Endothelial cell (in vitro differentiated cells): Measurements from ENCODE around the gene CAMTA1. TPM values are rescaled to one million over a fixed set of nuclear protein-coding genes. Genes with fewer than 3 reads are reported as not detected.
"Not testable (repeated sequence)": the region's sequence is repeated elsewhere in the genome, so short reads cannot be mapped to it uniquely, and the experiment has no call there.

ENCODE experiments used
- DNase-seq: peaks from one replicate; pipeline ENCODE4 v3.0.0; 2021; ENCODE audit warnings: low spot score
- H3K27ac Mint-ChIP-seq: one replicate; pipeline ENCODE4 v1.8.0; 2021; ENCODE audit warnings: mixed read lengths, inconsistent platforms; ENCODE audit not compliant: unreplicated experiment
- H3K27me3 Mint-ChIP-seq: one replicate; pipeline ENCODE4 v1.8.0; 2021; ENCODE audit warnings: mild to moderate bottlenecking, moderate library complexity, mixed read lengths, inconsistent platforms; ENCODE audit not compliant: unreplicated experiment
- H3K36me3 Mint-ChIP-seq: one replicate; pipeline ENCODE4 v1.8.0; 2021; ENCODE audit warnings: mild to moderate bottlenecking, low read depth, mixed read lengths, inconsistent platforms; ENCODE audit not compliant: unreplicated experiment
- H3K4me1 Mint-ChIP-seq: one replicate; pipeline ENCODE4 v1.8.0; 2021; ENCODE audit warnings: mild to moderate bottlenecking, mixed read lengths, inconsistent platforms; ENCODE audit not compliant: unreplicated experiment
- H3K4me3 Mint-ChIP-seq: one replicate; pipeline ENCODE4 v1.8.0; 2021; ENCODE audit warnings: mild to moderate bottlenecking, mixed read lengths, inconsistent platforms; ENCODE audit not compliant: unreplicated experiment
- H3K9me3 Mint-ChIP-seq: one replicate; pipeline ENCODE4 v1.8.0; 2021; ENCODE audit warnings: mixed read lengths, inconsistent platforms; ENCODE audit not compliant: unreplicated experiment
- total RNA-seq: library from RNA; stranded (reverse); fragmentation: NEBNext Ultra II Directional; extraction: Animal tissue kit (Norgen Biotek cat#: 25700); gene quantifications from one replicate; pipeline ENCODE4 v1.2.1, GENCODE V29; 2021; ENCODE audit not compliant: unreplicated experiment
- TF ChIP-seq, protein P1 (sequence below): fragments of 200-600 bp; sonication (generic); IDR thresholded peaks from one replicate; pipeline ENCODE4 v1.5.0; 2021; ENCODE audit warnings: antibody characterized with exemption; ENCODE audit not compliant: unreplicated experiment

The CAMTA1 gene
- total RNA-seq, 1 donor from 2014 or later: 87.3 TPM

DNA sequence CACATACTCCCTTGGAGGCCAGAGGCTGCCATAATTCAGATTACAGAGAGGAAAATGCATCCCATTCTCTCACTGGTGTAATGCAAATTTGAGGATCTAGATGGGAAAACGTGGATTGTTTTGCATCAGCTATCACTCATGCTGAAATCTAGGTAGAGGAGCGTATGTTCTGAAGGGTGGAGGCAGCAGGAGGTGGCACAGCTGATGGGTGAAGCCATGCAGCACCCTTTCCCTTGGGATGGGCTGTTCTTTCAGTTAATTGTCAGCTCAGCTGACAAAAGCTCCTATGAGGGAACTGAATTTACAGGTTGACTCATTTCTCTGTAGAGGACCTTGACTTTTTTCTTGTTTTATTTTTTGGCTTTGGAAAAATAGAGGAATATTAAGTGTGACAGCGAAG lies 41.8 kb downstream of the CAMTA1 start:
- no peaks in the 10 kb centered on the region for H3K9me3 Mint-ChIP-seq
- DNase-seq: no peak
- no peaks in the 10 kb centered on the region for H3K4me1 Mint-ChIP-seq
- H3K36me3 Mint-ChIP-seq: peaks cover 7% of the 10 kb centered on the region
- TF ChIP-seq, protein P1, sequence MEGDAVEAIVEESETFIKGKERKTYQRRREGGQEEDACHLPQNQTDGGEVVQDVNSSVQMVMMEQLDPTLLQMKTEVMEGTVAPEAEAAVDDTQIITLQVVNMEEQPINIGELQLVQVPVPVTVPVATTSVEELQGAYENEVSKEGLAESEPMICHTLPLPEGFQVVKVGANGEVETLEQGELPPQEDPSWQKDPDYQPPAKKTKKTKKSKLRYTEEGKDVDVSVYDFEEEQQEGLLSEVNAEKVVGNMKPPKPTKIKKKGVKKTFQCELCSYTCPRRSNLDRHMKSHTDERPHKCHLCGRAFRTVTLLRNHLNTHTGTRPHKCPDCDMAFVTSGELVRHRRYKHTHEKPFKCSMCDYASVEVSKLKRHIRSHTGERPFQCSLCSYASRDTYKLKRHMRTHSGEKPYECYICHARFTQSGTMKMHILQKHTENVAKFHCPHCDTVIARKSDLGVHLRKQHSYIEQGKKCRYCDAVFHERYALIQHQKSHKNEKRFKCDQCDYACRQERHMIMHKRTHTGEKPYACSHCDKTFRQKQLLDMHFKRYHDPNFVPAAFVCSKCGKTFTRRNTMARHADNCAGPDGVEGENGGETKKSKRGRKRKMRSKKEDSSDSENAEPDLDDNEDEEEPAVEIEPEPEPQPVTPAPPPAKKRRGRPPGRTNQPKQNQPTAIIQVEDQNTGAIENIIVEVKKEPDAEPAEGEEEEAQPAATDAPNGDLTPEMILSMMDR: no peak
- H3K4me3 Mint-ChIP-seq: no peak overlapping the region
- no peaks in the 10 kb centered on the region for H3K27me3 Mint-ChIP-seq
- no peak overlapping the region for H3K27ac Mint-ChIP-seq

DNA sequence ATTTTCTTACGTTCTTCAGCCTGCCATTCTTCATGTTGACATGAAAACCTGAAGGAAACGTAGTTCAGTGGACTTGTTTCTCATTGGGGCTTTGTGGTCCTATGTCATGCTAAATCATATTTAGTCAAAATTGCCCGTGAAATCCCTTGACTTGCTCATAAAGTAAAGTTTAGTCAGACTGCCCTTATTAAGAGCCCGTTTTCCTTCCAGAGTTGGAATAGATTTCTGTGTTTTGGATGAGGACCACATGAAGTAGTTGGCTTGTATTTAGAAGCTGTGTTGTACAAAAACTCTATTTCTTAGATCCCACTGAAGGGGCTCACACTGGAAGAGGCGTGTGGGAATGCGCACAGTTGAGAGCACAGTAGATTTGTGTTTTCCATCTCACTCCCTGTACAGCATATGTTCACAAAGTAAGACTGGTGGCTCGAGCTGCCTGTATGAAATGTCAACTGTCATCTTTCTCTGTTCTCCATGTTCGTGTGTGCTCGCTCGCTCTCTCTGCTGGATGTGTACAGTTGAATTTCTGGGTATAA lies 42.4 kb downstream of the CAMTA1 start:
- no peaks in the 10 kb centered on the region for H3K9me3 Mint-ChIP-seq
- no peak overlapping the region for H3K4me3 Mint-ChIP-seq
- TF ChIP-seq, protein P1: no peak
- peaks cover 7% of the 10 kb centered on the region for H3K36me3 Mint-ChIP-seq
- H3K27me3 Mint-ChIP-seq: no peaks in the 10 kb centered on the region
- no peak for DNase-seq
- no peaks in the 10 kb centered on the region for H3K4me1 Mint-ChIP-seq
- H3K27ac Mint-ChIP-seq: no peak overlapping the region

DNA sequence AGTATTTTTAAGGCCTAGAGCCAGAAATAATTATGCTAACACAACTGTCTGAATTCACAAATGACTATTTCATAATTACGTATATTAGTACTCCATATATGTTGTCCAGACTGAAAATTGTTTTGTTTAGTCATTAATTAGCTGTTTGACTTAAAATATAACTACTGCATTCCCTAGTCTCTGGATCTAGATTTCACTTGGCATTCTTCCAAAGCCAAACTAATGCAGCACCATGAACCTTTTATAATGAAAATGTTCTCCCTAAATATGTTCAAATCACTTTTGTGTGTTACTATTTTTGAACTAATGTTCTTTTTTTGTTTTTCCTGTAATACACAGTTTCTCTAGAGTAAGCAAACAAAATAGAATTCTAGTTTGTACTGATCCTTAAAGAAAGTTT lies 46.1 kb downstream of the CAMTA1 start:
- no peak for DNase-seq
- Mint-ChIP-seq H3K9me3 (no peaks in the 10 kb centered on the region), H3K4me1 (no peaks in the 10 kb centered on the region), H3K27me3 (no peaks in the 10 kb centered on the region), H3K4me3 (no peak overlapping the region), H3K36me3 (peaks cover 7% of the 10 kb centered on the region), H3K27ac (no peak overlapping the region)
- TF ChIP-seq, protein P1: no peak

DNA sequence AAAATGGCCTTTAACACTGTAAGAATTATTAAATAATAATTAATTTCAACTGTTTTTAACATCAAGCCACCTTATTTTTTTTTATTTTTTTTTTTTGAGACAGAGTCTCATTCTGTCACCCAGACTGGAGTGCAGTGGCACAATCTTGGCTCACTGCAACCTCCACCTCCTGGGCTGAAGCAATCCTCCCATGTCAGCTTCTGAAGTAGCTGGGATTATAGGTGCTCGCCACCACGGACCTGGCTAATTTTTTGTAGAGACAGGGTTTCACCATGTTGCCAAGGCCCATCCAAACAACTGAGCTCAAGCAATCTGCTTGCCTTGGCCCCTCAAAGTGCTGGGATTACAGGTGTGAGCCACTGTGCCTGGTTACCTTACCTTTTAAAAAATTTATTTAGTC lies 46.8 kb downstream of the CAMTA1 start:
- DNase-seq, H3K27me3 Mint-ChIP-seq, H3K4me1 Mint-ChIP-seq, H3K27ac Mint-ChIP-seq, H3K36me3 Mint-ChIP-seq, H3K9me3 Mint-ChIP-seq, H3K4me3 Mint-ChIP-seq: not testable (repeated sequence)

DNA sequence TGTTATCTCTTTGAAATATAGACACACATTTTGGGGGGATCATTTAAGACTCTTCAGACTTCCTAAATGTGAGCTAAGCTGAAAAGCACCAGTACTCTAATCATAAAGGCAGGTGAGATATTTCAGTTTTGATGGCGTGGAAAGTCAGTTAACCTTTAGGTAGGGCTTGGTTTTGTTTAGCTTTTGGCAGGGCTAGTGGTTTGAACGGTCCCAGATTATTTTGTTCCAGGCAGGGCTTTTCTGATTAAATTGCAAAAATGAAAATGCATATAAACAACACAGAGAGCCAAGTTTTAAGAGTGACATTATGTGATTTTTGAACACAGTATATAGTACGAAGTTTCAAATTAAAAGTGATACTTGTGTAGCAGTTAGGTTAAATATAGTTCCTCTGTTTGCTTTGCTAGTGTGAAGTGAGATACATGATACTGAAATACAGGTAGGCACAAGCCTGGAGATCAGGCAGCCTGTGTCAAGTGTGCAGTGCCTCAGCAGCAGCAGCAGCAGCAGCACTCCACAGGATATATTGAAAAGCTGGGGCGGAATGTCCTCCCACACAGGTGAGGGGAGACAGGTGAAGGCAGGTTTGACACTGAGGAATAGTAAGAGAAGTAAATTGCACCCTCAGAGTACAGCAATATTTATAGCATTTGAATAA lies 47.4 kb downstream of the CAMTA1 start:
- TF ChIP-seq, protein P1: no peak
- no peak for DNase-seq
- Mint-ChIP-seq H3K36me3 (peaks cover 4% of the 10 kb centered on the region), H3K27ac (no peak overlapping the region), H3K4me1 (no peaks in the 10 kb centered on the region), H3K4me3 (no peak overlapping the region), H3K27me3 (no peaks in the 10 kb centered on the region), H3K9me3 (no peaks in the 10 kb centered on the region)
